ENCODE results near the gene ARHGAP9.

The ARHGAP9 gene

GRCh38 chr12:57473886-57474285 is 5.8 kb downstream of the ARHGAP9 start:
- H3K4me3 ChIP-seq (ENCODE audit: low read depth, low read length) = no peak overlapping the region
- TF ChIP-seq CTCF (IDR thresholded peaks at IDR 0.05; ENCODE audit: borderline replicate concordance, insufficient read depth, low read depth, low read length) = no peak

- H3K4me3 ChIP-seq (ENCODE audit: low read depth, low read length) = no peak overlapping the region
- no peak for TF ChIP-seq CTCF (IDR thresholded peaks at IDR 0.05; ENCODE audit: borderline replicate concordance, insufficient read depth, low read depth, low read length)
These were observed 6.3 kb downstream of the ARHGAP9 start for GRCh38 chr12:57473392-57473791.

GRCh38 chr12:57472391-57472790 is 7.3 kb downstream of the ARHGAP9 start:
- H3K4me3 ChIP-seq (ENCODE audit: low read depth, low read length) = no peak overlapping the region
- TF ChIP-seq CTCF (IDR thresholded peaks at IDR 0.05; ENCODE audit: borderline replicate concordance, insufficient read depth, low read depth, low read length) = no peak

- TF ChIP-seq CTCF (IDR thresholded peaks at IDR 0.05; ENCODE audit: borderline replicate concordance, insufficient read depth, low read depth, low read length) = no peak
- no peak overlapping the region for H3K4me3 ChIP-seq (ENCODE audit: low read depth, low read length)
These were observed 8.0 kb downstream of the ARHGAP9 start for GRCh38 chr12:57471661-57472060.

- no peak for TF ChIP-seq CTCF (IDR thresholded peaks at IDR 0.05; ENCODE audit: borderline replicate concordance, insufficient read depth, low read depth, low read length)
- H3K4me3 ChIP-seq (ENCODE audit: low read depth, low read length) = no peak overlapping the region
These were observed 8.6 kb downstream of the ARHGAP9 start for GRCh38 chr12:57470970-57471656.

GRCh38 chr12:57470286-57470969 is 9.2 kb downstream of the ARHGAP9 start:
- TF ChIP-seq CTCF (IDR thresholded peaks at IDR 0.05; ENCODE audit: borderline replicate concordance, insufficient read depth, low read depth, low read length) = no peak

More at GRCh38 chr12:57470286-57470969, 9.2 kb downstream of the ARHGAP9 start:
- no peak overlapping the region for H3K4me3 ChIP-seq (ENCODE audit: low read depth, low read length)

Measured in GM12875 (cell line).